IMR-90 (cell line): ENCODE measurements around the gene DIPK1A. TPM values are rescaled to one million over a fixed set of nuclear protein-coding genes. Genes with fewer than 3 reads are reported as not detected.

Source experiments
- ATAC-seq: fragments of 200-7000 bp; cut with Tn5 transposase; 2 replicates; pipeline ENCODE4 v1.9.1; 2020; ENCODE audit warnings: low read depth, mild to moderate bottlenecking, moderate library complexity
- BruUV-seq: library from RNA; stranded (reverse); fragments of 400-500 nt; replicated peaks from 2 replicates; lab custom pipeline; 2021; lab: Mats Ljungman, UMichigan
- CTCF ChIA-PET: fragments of 300-600 bp; formaldehyde crosslinking; extraction: SDS; loops from one replicate; lab custom pipeline; 2021; ENCODE audit warnings: antibody characterized with exemption; lab: Yijun Ruan, JAX
- POLR2A ChIA-PET: fragments of 300-600 bp; sonication (Branson Sonifier 250); formaldehyde crosslinking; loops from one replicate; lab custom pipeline; 2022; ENCODE audit warnings: antibody characterized with exemption; ENCODE audit not compliant: unreplicated experiment; lab: Charles Lee
- DNase-seq: peaks from one replicate; pipeline ENCODE4 v3.0.0; 2013
- H2AFZ ChIP-seq: replicated peaks from 2 replicates; pipeline ENCODE3; 2013; ENCODE audit warnings: low read length, mild to moderate bottlenecking; ENCODE audit not compliant: poor library complexity
- H2AK5ac ChIP-seq: 2 replicates; pipeline ENCODE4 v1.6.1; 2013; ENCODE audit warnings: low read depth, low read length, inconsistent platforms
- H2AK9ac ChIP-seq: replicated peaks from 2 replicates; pipeline ENCODE3; 2013; ENCODE audit warnings: mild to moderate bottlenecking, low read depth, low read length, moderate library complexity; ENCODE audit not compliant: poor library complexity
- H2BK120ac ChIP-seq: 2 replicates; pipeline ENCODE4 v1.6.1; 2013; ENCODE audit warnings: low read depth, low read length, inconsistent platforms
- H2BK15ac ChIP-seq: 3 replicates; pipeline ENCODE4 v1.6.1; 2013; ENCODE audit warnings: low read depth, low read length, inconsistent platforms
- H2BK20ac ChIP-seq: 2 replicates; pipeline ENCODE4 v1.6.1; 2013; ENCODE audit warnings: low read depth, mild to moderate bottlenecking, inconsistent platforms, low read length, moderate library complexity
- H2BK5ac ChIP-seq: 2 replicates; pipeline ENCODE4 v1.6.1; 2013; ENCODE audit warnings: mild to moderate bottlenecking, low read depth, low read length, inconsistent platforms; ENCODE audit not compliant: poor library complexity, severe bottlenecking
- H3K14ac ChIP-seq: replicated peaks from 2 replicates; pipeline ENCODE4 v1.6.1; 2013; ENCODE audit warnings: low read depth, low read length, inconsistent platforms
- H3K18ac ChIP-seq: 2 replicates; pipeline ENCODE4 v1.6.1; 2013; ENCODE audit warnings: low read depth, low read length, control low read depth
- H3K23ac ChIP-seq: 2 replicates; pipeline ENCODE4 v1.6.1; 2013; ENCODE audit warnings: low read depth, low read length, inconsistent platforms
- H3K27ac ChIP-seq: 2 replicates; pipeline ENCODE4 v1.5.1; 2013; ENCODE audit warnings: mild to moderate bottlenecking, control low read depth, low read length; ENCODE audit not compliant: insufficient read depth
- H3K27me3 ChIP-seq: 2 replicates; pipeline ENCODE4 v1.6.1; 2013; ENCODE audit warnings: low read length; ENCODE audit not compliant: control insufficient read depth, insufficient read depth
- H3K36me3 ChIP-seq: 2 replicates; pipeline ENCODE4 v1.6.1; 2013; ENCODE audit warnings: low read length, mixed read lengths; ENCODE audit not compliant: control insufficient read depth, insufficient read depth
- H3K4ac ChIP-seq: 2 replicates; pipeline ENCODE4 v1.6.1; 2013; ENCODE audit warnings: low read depth, low read length, inconsistent platforms
- H3K4me1 ChIP-seq: 2 replicates; pipeline ENCODE4 v1.6.1; 2013; ENCODE audit warnings: low read length, mixed read lengths; ENCODE audit not compliant: control insufficient read depth, insufficient read depth
- H3K4me2 ChIP-seq: 2 replicates; pipeline ENCODE4 v1.6.1; 2013; ENCODE audit warnings: low read depth, mild to moderate bottlenecking, control low read depth, low read length, moderate library complexity
- H3K4me3 ChIP-seq: 2 replicates; pipeline ENCODE4 v1.5.1; 2013; ENCODE audit warnings: low read depth, mild to moderate bottlenecking, control low read depth, low read length, moderate library complexity; ENCODE audit not compliant: insufficient read depth
- H3K56ac ChIP-seq: 2 replicates; pipeline ENCODE4 v1.6.1; 2013; ENCODE audit warnings: low read length, inconsistent platforms; ENCODE audit not compliant: insufficient read depth; ENCODE audit errors: extremely low read depth
- H3K79me1 ChIP-seq, 2 experiments: 2 replicates each; pipeline ENCODE4 v1.6.1; 2013; ENCODE audit warnings: low read length in 2 of 2, inconsistent platforms in 1 of 2, low read depth in 1 of 2
- H3K9ac ChIP-seq: 2 replicates; pipeline ENCODE4 v1.6.1; 2013; ENCODE audit warnings: low read depth, low read length, control low read depth
- H3K9me1 ChIP-seq: 2 replicates; pipeline ENCODE4 v1.6.1; 2013; ENCODE audit warnings: low read length, inconsistent platforms; ENCODE audit not compliant: insufficient read depth
- H3K9me3 ChIP-seq: 2 replicates; pipeline ENCODE4 v1.6.1; 2013; ENCODE audit warnings: low read length; ENCODE audit not compliant: control insufficient read depth, insufficient read depth
- H4K20me1 ChIP-seq: 2 replicates; pipeline ENCODE4 v1.6.1; 2013; ENCODE audit warnings: low read length, inconsistent platforms; ENCODE audit not compliant: insufficient read depth
- H4K5ac ChIP-seq: 2 replicates; pipeline ENCODE4 v1.6.1; 2013; ENCODE audit warnings: mild to moderate bottlenecking, low read depth, low read length, control low read depth
- H4K8ac ChIP-seq, 2 experiments: 2 replicates each; pipeline ENCODE4 v1.6.1; 2013; ENCODE audit warnings: low read depth in 2 of 2, low read length in 2 of 2, control low read depth in 1 of 2, inconsistent platforms in 1 of 2
- H4K91ac ChIP-seq: 2 replicates; pipeline ENCODE4 v1.6.1; 2013; ENCODE audit warnings: low read depth, low read length, inconsistent platforms; ENCODE audit not compliant: insufficient read depth
- BHLHE40 ChIP-seq: fragments of 150-350 bp; IDR thresholded peaks from 2 replicates; pipeline ENCODE4 v1.6.1; 2016; ENCODE audit warnings: mild to moderate bottlenecking, low read depth, low read length
- CEBPB ChIP-seq: IDR thresholded peaks from 2 replicates; pipeline ENCODE4 v1.6.1; 2012; ENCODE audit warnings: low read depth, low read length, improper control_type of control experiment
- CHD1 ChIP-seq: IDR thresholded peaks from 2 replicates; pipeline ENCODE4 v1.6.1; 2012; ENCODE audit warnings: low read depth, low read length, improper control_type of control experiment
- MAFK ChIP-seq: IDR thresholded peaks from 2 replicates; pipeline ENCODE4 v1.6.1; 2012; ENCODE audit warnings: low read depth, low read length, improper control_type of control experiment
- MAZ ChIP-seq: IDR thresholded peaks from 2 replicates; pipeline ENCODE4 v1.6.1; 2012; ENCODE audit warnings: low read depth, mild to moderate bottlenecking, low read length, improper control_type of control experiment, moderate library complexity, borderline replicate concordance
- POLR2A ChIP-seq: IDR thresholded peaks from 2 replicates; pipeline ENCODE4 v1.6.1; 2012; ENCODE audit warnings: mild to moderate bottlenecking, low read depth, low read length
- RCOR1 ChIP-seq: IDR thresholded peaks from 2 replicates; pipeline ENCODE4 v1.6.1; 2012; ENCODE audit warnings: mild to moderate bottlenecking, low read length, improper control_type of control experiment; ENCODE audit not compliant: insufficient replicate concordance
- SMC3 ChIP-seq: fragments of 150-350 bp; IDR thresholded peaks from 2 replicates; pipeline ENCODE4 v1.6.1; 2016; ENCODE audit warnings: low read depth, mild to moderate bottlenecking, antibody characterized with exemption, low read length, moderate library complexity
- WGBS, 2 experiments: methylation state at CpG; one replicate each; pipeline versions ENCODE4 v1.1.5 to v1.1.7; 2013; ENCODE audit warnings: missing lambda C conversion rate in 2 of 2; ENCODE audit not compliant: insufficient read length in 1 of 2; ENCODE audit errors: extremely low coverage in 2 of 2; 5-methylcytosine and 5-hydroxymethylcytosine counted together
- dilution Hi-C: fragments of 300-500 bp; cut with HindIII; formaldehyde crosslinking; loops from one replicate; pipeline ENCODE4 v1.14.3; 2018; ENCODE audit warnings: low sequenced_read_pairs; ENCODE audit not compliant: unreplicated experiment
- in situ Hi-C: fragments of 300-500 bp; cut with MboI; formaldehyde crosslinking; loops from 3 replicates; pipeline ENCODE4 v1.14.3; 2019; ENCODE audit warnings: low sequenced_read_pairs, inconsistent platforms, mixed read lengths
- intact Hi-C: fragments of 100-400 bp; cut with micrococcal nuclease; formaldehyde crosslinking; loops from 2 replicates; pipeline ENCODE4 v1.10.0; 2022
- polyA plus RNA-seq, 3 experiments: library from polyadenylated mRNA; depleted of rRNA; stranded (reverse); fragments of >200 nt; gene quantifications; 2 replicates each; pipeline ENCODE4 v1.2.3, GENCODE V29; 2012; ENCODE audit warnings: low replicate concordance in 1 of 3
- total RNA-seq: library from RNA; depleted of rRNA; stranded (reverse); fragments of >200 nt; gene quantifications from 2 replicates; pipeline ENCODE4 v1.2.3, GENCODE V29; 2012
- TF ChIP-seq, protein P1 (sequence below): fragments of 150-350 bp; IDR thresholded peaks from 2 replicates; pipeline ENCODE4 v1.6.1; 2017; ENCODE audit warnings: mild to moderate bottlenecking, antibody characterized with exemption, low read length, low read depth
- TF ChIP-seq, protein P2 (sequence below): conservative IDR thresholded peaks from 2 replicates; pipeline ENCODE4 v1.5.1; 2012; ENCODE audit warnings: mild to moderate bottlenecking, low read depth, low read length, improper control_type of control experiment
- TF ChIP-seq, protein P3 (sequence below): fragments of 150-350 bp; IDR thresholded peaks from 2 replicates; pipeline ENCODE4 v1.6.1; 2016; ENCODE audit warnings: low read depth, mild to moderate bottlenecking, low read length, moderate library complexity, borderline replicate concordance

The DIPK1A gene
- total and polyA plus RNA-seq, 2 of the 4 experiments (the other 2 are of a cell fraction): 4.7 to 5.7 TPM

DNA sequence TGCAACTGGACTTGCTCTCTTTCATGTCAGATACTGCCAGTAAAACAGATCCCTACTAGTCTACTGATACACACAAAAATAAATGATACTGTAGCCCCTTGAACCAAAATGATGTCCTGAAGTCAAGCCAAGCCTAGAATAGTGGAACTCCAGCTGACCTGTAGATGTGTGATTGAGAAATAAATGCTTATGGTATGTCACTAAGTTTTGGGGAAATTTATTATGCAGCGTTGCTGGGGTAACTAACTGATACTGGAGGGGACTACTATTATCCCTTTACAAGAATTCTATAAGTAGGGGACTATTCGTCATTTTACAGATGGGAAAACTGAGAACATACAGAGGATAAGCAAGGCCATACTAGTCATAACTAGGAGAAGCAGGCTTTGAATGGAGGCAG is 73.8 kb downstream of the DIPK1A start:
- Histone ChIP-seq H4K20me1 (0 out of 2 replicates have a peak, but pooled peaks cover 3% of the 10 kb centered on the region), H4K5ac (no peak overlapping the region), H3K9me1 (peaks cover 4% of the 10 kb centered on the region; the same call in 1 of the 2 replicates), H3K4me3 (no peak overlapping the region), H3K56ac (no peak overlapping the region), H2BK15ac (no peak overlapping the region), H2BK120ac (no peak overlapping the region), H4K91ac (no peak overlapping the region), H4K8ac (no peak overlapping the region), H3K18ac (no peak overlapping the region), H2AK5ac (no peak overlapping the region), H3K14ac (no peak overlapping the region), H3K27me3 (no peaks in the 10 kb centered on the region), H3K79me1 (peaks cover 0 to 7% of the 10 kb centered on the region in 2 experiments; a peak in 2 of 4 replicates), H2AFZ (no peak overlapping the region), H2BK20ac (no peak overlapping the region), H3K4me1 (no peaks in the 10 kb centered on the region), H3K27ac (no peak overlapping the region), H2BK5ac (no peak overlapping the region), H3K36me3 (no peaks in the 10 kb centered on the region), H3K4ac (no peak overlapping the region), H2AK9ac (no peak overlapping the region), H3K9ac (no peak overlapping the region), H3K23ac (no peak overlapping the region), H3K4me2 (no peak overlapping the region), H3K9me3 (0 out of 2 replicates have a peak, but pooled peaks cover 2% of the 10 kb centered on the region)
- ChIA-PET POLR2A (no interaction called here), CTCF (interaction anchor here (1.6 kb wide), 1 partner anchor 10 kb away, joined by 4 read pairs; no protein-coding TSS in a partner anchor)
- in situ Hi-C loops (no loop called here), dilution Hi-C loops (no loop called here), intact Hi-C loops (no loop called here)
- no peak for TF ChIP-seq MAZ
- TF ChIP-seq, protein P1, sequence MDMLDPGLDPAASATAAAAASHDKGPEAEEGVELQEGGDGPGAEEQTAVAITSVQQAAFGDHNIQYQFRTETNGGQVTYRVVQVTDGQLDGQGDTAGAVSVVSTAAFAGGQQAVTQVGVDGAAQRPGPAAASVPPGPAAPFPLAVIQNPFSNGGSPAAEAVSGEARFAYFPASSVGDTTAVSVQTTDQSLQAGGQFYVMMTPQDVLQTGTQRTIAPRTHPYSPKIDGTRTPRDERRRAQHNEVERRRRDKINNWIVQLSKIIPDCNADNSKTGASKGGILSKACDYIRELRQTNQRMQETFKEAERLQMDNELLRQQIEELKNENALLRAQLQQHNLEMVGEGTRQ: no peak
- no peak for TF ChIP-seq SMC3
- TF ChIP-seq, protein P2, sequence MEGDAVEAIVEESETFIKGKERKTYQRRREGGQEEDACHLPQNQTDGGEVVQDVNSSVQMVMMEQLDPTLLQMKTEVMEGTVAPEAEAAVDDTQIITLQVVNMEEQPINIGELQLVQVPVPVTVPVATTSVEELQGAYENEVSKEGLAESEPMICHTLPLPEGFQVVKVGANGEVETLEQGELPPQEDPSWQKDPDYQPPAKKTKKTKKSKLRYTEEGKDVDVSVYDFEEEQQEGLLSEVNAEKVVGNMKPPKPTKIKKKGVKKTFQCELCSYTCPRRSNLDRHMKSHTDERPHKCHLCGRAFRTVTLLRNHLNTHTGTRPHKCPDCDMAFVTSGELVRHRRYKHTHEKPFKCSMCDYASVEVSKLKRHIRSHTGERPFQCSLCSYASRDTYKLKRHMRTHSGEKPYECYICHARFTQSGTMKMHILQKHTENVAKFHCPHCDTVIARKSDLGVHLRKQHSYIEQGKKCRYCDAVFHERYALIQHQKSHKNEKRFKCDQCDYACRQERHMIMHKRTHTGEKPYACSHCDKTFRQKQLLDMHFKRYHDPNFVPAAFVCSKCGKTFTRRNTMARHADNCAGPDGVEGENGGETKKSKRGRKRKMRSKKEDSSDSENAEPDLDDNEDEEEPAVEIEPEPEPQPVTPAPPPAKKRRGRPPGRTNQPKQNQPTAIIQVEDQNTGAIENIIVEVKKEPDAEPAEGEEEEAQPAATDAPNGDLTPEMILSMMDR: no peak
- no peak for TF ChIP-seq RCOR1
- no peak for TF ChIP-seq CEBPB
- no peak for TF ChIP-seq BHLHE40
- no peak for TF ChIP-seq CHD1
- TF ChIP-seq POLR2A: no peak
- TF ChIP-seq, protein P3, sequence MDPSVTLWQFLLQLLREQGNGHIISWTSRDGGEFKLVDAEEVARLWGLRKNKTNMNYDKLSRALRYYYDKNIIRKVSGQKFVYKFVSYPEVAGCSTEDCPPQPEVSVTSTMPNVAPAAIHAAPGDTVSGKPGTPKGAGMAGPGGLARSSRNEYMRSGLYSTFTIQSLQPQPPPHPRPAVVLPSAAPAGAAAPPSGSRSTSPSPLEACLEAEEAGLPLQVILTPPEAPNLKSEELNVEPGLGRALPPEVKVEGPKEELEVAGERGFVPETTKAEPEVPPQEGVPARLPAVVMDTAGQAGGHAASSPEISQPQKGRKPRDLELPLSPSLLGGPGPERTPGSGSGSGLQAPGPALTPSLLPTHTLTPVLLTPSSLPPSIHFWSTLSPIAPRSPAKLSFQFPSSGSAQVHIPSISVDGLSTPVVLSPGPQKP: no peak
- no peak for TF ChIP-seq MAFK
- DNase-seq (no peak), ATAC-seq (no peak)
- no TSS peak for BruUV-seq
- WGBS, 2 experiments: no CpG with 5 or more reads among the region's 2 CpGs
